H9 (cell line): ENCODE results near the gene F2RL3. TPM values are rescaled to one million over a fixed set of nuclear protein-coding genes. Genes with fewer than 3 reads are reported as not detected.
A peak's percentile ranks its signal among the peaks of the same experiment; 100 is the strongest.

Experiments
- DNase-seq: peaks from one replicate; pipeline ENCODE4 v3.0.0-alpha.2; 2017
- H2AFZ ChIP-seq: one replicate; pipeline ENCODE4 v1.6.1; 2013; ENCODE audit warnings: mild to moderate bottlenecking, low read length, control low read depth, moderate library complexity
- H2AK5ac ChIP-seq: 2 replicates; pipeline ENCODE4 v1.6.1; 2013; ENCODE audit warnings: low read length, control low read depth, mixed read lengths; ENCODE audit not compliant: insufficient read length
- H2BK120ac ChIP-seq: one replicate; pipeline ENCODE4 v1.6.1; 2013; ENCODE audit warnings: low read depth, mild to moderate bottlenecking, low read length, control low read depth, inconsistent platforms; ENCODE audit not compliant: poor library complexity, severe bottlenecking
- H2BK12ac ChIP-seq: 2 replicates; pipeline ENCODE4 v1.6.1; 2013; ENCODE audit warnings: low read length, control low read depth, mixed read lengths, low read depth; ENCODE audit not compliant: insufficient read length
- H2BK15ac ChIP-seq: 2 replicates; pipeline ENCODE4 v1.6.1; 2013; ENCODE audit warnings: low read depth, low read length, control low read depth
- H2BK20ac ChIP-seq: one replicate; pipeline ENCODE4 v1.6.1; 2013; ENCODE audit warnings: low read depth, mild to moderate bottlenecking, low read length, control low read depth, inconsistent platforms; ENCODE audit not compliant: poor library complexity, severe bottlenecking
- H2BK5ac ChIP-seq: 2 replicates; pipeline ENCODE4 v1.6.1; 2013; ENCODE audit warnings: low read length, control low read depth, mixed read lengths; ENCODE audit not compliant: insufficient read length
- H3K14ac ChIP-seq: 2 replicates; pipeline ENCODE4 v1.6.1; 2013; ENCODE audit warnings: low read length, control low read depth; ENCODE audit not compliant: insufficient read depth
- H3K18ac ChIP-seq: 2 replicates; pipeline ENCODE4 v1.6.1; 2013; ENCODE audit warnings: low read depth, mild to moderate bottlenecking, mixed read lengths, low read length, control low read depth; ENCODE audit not compliant: insufficient read length
- H3K23ac ChIP-seq: 2 replicates; pipeline ENCODE4 v1.6.1; 2013; ENCODE audit warnings: low read length, control low read depth, mixed read lengths, low read depth; ENCODE audit not compliant: insufficient read length
- H3K23me2 ChIP-seq: 2 replicates; pipeline ENCODE4 v1.6.1; 2013; ENCODE audit warnings: low read depth, mild to moderate bottlenecking, mixed read lengths, low read length, control low read depth; ENCODE audit not compliant: insufficient read length, poor library complexity, severe bottlenecking
- H3K27ac ChIP-seq: 2 replicates; pipeline ENCODE4 v1.5.1; 2013; ENCODE audit warnings: low read length, control low read depth, mixed read lengths, low read depth; ENCODE audit not compliant: insufficient read length
- H3K27me3 ChIP-seq: 2 replicates; pipeline ENCODE4 v1.6.1; 2013; ENCODE audit warnings: low read length, control low read depth, inconsistent platforms; ENCODE audit not compliant: insufficient read depth
- H3K4ac ChIP-seq: 2 replicates; pipeline ENCODE4 v1.6.1; 2013; ENCODE audit warnings: low read depth, mild to moderate bottlenecking, control low read depth, inconsistent platforms, low read length, moderate library complexity
- H3K4me1 ChIP-seq: 2 replicates; pipeline ENCODE4 v1.6.1; 2013; ENCODE audit warnings: low read length, control low read depth, inconsistent platforms; ENCODE audit not compliant: insufficient read depth
- H3K4me2 ChIP-seq: 2 replicates; pipeline ENCODE4 v1.6.1; 2013; ENCODE audit warnings: low read length, control low read depth, mixed read lengths; ENCODE audit not compliant: insufficient read length, insufficient read depth
- H3K56ac ChIP-seq: 2 replicates; pipeline ENCODE4 v1.6.1; 2013; ENCODE audit warnings: low read depth, mild to moderate bottlenecking, mixed read lengths, low read length, control low read depth; ENCODE audit not compliant: insufficient read length
- H3K79me1 ChIP-seq: 2 replicates; pipeline ENCODE4 v1.6.1; 2013; ENCODE audit warnings: low read depth, mild to moderate bottlenecking, moderate library complexity, low read length, control low read depth, inconsistent platforms; ENCODE audit not compliant: insufficient read depth, poor library complexity, severe bottlenecking
- H3K79me2 ChIP-seq: 2 replicates; pipeline ENCODE4 v1.6.1; 2013; ENCODE audit warnings: low read length, control low read depth, inconsistent platforms; ENCODE audit not compliant: insufficient read depth
- H3K9ac ChIP-seq: 2 replicates; pipeline ENCODE4 v1.6.1; 2013; ENCODE audit warnings: low read length, control low read depth, mixed read lengths; ENCODE audit not compliant: insufficient read length; ENCODE audit errors: extremely low read depth
- H3K9me3 ChIP-seq: one replicate; pipeline ENCODE4 v1.6.1; 2013; ENCODE audit warnings: low read depth, low read length, inconsistent platforms; ENCODE audit not compliant: control insufficient read depth
- H3T11ph ChIP-seq: one replicate; pipeline ENCODE4 v1.6.1; 2013; ENCODE audit warnings: mild to moderate bottlenecking, low read length, control low read depth, inconsistent platforms
- H4K20me1 ChIP-seq: one replicate; pipeline ENCODE4 v1.6.1; 2013; ENCODE audit not compliant: control insufficient read depth, insufficient read length, insufficient read depth
- H4K5ac ChIP-seq: 2 replicates; pipeline ENCODE4 v1.6.1; 2013; ENCODE audit warnings: low read depth, mild to moderate bottlenecking, mixed read lengths, low read length, control low read depth; ENCODE audit not compliant: insufficient read length
- H4K8ac ChIP-seq: replicated peaks from 2 replicates; pipeline ENCODE4 v1.6.1; 2013; ENCODE audit warnings: low read length, control low read depth, mixed read lengths, low read depth; ENCODE audit not compliant: insufficient read length
- H4K91ac ChIP-seq: 2 replicates; pipeline ENCODE4 v1.6.1; 2013; ENCODE audit warnings: low read depth, mild to moderate bottlenecking, moderate library complexity, mixed read lengths, low read length, control low read depth; ENCODE audit not compliant: insufficient read length
- H3K27ac Mint-ChIP-seq, 3 experiments: 2 replicates in 2 of 3; 3 replicates in 1 of 3; pipeline ENCODE4 v1.8.0; 2020 to 2021; ENCODE audit warnings: mixed read lengths in 3 of 3, mild to moderate bottlenecking in 1 of 3, moderate library complexity in 1 of 3
- H3K27me3 Mint-ChIP-seq: 2 replicates; pipeline ENCODE4 v1.8.0; 2021; ENCODE audit warnings: low read depth, mild to moderate bottlenecking, moderate library complexity, mixed read lengths
- H3K36me3 Mint-ChIP-seq, 3 experiments: 2 replicates in 2 of 3; 3 replicates in 1 of 3; pipeline ENCODE4 v1.8.0; 2020 to 2021; ENCODE audit warnings: low read depth in 3 of 3, mixed read lengths in 3 of 3; ENCODE audit not compliant: insufficient read depth in 1 of 3
- H3K4me1 Mint-ChIP-seq, 2 experiments: 2 replicates each; pipeline ENCODE4 v1.8.0; 2020; ENCODE audit warnings: mixed read lengths in 2 of 2
- H3K4me3 Mint-ChIP-seq, 2 experiments: 2 replicates in 1 of 2; 3 replicates in 1 of 2; pipeline ENCODE4 v1.8.0; 2020 to 2021; ENCODE audit warnings: mild to moderate bottlenecking in 2 of 2, mixed read lengths in 2 of 2, moderate library complexity in 1 of 2
- H3K9me3 Mint-ChIP-seq, 2 experiments: 2 replicates in 1 of 2; 3 replicates in 1 of 2; pipeline ENCODE4 v1.8.0; 2020; ENCODE audit warnings: mild to moderate bottlenecking in 2 of 2, mixed read lengths in 2 of 2, moderate library complexity in 1 of 2
- WGBS: extraction: QIAGEN DNeasy Blood & Tissue Kit; methylation state at CpG from one replicate; pipeline ENCODE4 v1.1.7; 2013; ENCODE audit warnings: missing lambda C conversion rate, low lambda C conversion rate, mixed read lengths; ENCODE audit not compliant: insufficient read length; ENCODE audit errors: extremely low coverage; 5-methylcytosine and 5-hydroxymethylcytosine counted together
- total RNA-seq: library from RNA; stranded (reverse); gene quantifications from 2 replicates; pipeline ENCODE4 v1.2.1, GENCODE V29; 2021
- TF ChIP-seq, protein P1 (sequence below): fragments of 200-600 bp; sonication (generic); conservative IDR thresholded peaks from 3 replicates; pipeline ENCODE4 v1.8.0; 2021; ENCODE audit warnings: antibody characterized with exemption, mild to moderate bottlenecking

F2RL3 gene
- total RNA-seq, 1 experiment from 2014 or later = not detected

- no peak overlapping the region for H2BK12ac ChIP-seq
Observed at GRCh38 chr19:16914421-16914820, 25.6 kb downstream of the F2RL3 start.

More at GRCh38 chr19:16914421-16914820, 25.6 kb downstream of the F2RL3 start:
- H3K9me3 Mint-ChIP-seq = peaks cover 31 to 34% of the 10 kb centered on the region in 2 experiments
- Histone ChIP-seq H2BK5ac (no peak overlapping the region), H2BK20ac (no peak overlapping the region), H3K4me1 (no peaks in the 10 kb centered on the region), H3K23me2 (no peaks in the 10 kb centered on the region), H2AK5ac (no peak overlapping the region), H3T11ph (no peak overlapping the region), H3K79me2 (no peaks in the 10 kb centered on the region), H4K8ac (no peak overlapping the region), H3K4ac (no peak overlapping the region), H2BK120ac (no peak overlapping the region), H3K18ac (no peak overlapping the region), H3K14ac (no peak overlapping the region), H3K4me2 (no peak overlapping the region), H3K79me1 (no peaks in the 10 kb centered on the region), H3K56ac (no peak overlapping the region), H4K5ac (no peak overlapping the region), H4K91ac (no peak overlapping the region), H3K9ac (no peak overlapping the region), H2AFZ (no peak overlapping the region), H3K27ac (no peak overlapping the region), H3K23ac (no peak overlapping the region), H4K20me1 (no peaks in the 10 kb centered on the region), H2BK15ac (no peak overlapping the region), H3K9me3 (peaks cover 7% of the 10 kb centered on the region), H3K27me3 (no peaks in the 10 kb centered on the region)
- no CpG with 5 or more reads among the region's 11 CpGs for WGBS
- DNase-seq = no peak
- peaks cover 16 to 28% (median 21%) of the 10 kb centered on the region in 3 experiments for H3K36me3 Mint-ChIP-seq
- H3K4me3 Mint-ChIP-seq = no peak overlapping the region
- peak overlapping the region in 2 of 3 experiments; percentile 40 to 73; a peak in 1 of 7 replicates for H3K27ac Mint-ChIP-seq
- H3K27me3 Mint-ChIP-seq = peaks cover 5% of the 10 kb centered on the region
- H3K4me1 Mint-ChIP-seq = no peaks in the 10 kb centered on the region
- TF ChIP-seq, protein P1, sequence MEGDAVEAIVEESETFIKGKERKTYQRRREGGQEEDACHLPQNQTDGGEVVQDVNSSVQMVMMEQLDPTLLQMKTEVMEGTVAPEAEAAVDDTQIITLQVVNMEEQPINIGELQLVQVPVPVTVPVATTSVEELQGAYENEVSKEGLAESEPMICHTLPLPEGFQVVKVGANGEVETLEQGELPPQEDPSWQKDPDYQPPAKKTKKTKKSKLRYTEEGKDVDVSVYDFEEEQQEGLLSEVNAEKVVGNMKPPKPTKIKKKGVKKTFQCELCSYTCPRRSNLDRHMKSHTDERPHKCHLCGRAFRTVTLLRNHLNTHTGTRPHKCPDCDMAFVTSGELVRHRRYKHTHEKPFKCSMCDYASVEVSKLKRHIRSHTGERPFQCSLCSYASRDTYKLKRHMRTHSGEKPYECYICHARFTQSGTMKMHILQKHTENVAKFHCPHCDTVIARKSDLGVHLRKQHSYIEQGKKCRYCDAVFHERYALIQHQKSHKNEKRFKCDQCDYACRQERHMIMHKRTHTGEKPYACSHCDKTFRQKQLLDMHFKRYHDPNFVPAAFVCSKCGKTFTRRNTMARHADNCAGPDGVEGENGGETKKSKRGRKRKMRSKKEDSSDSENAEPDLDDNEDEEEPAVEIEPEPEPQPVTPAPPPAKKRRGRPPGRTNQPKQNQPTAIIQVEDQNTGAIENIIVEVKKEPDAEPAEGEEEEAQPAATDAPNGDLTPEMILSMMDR = no peak
